CD14-positive monocyte (primary cell): ENCODE data around the gene S100A1. TPM values are rescaled to one million over a fixed set of nuclear protein-coding genes. Genes with fewer than 3 reads are reported as not detected.

Source experiments
- DNase-seq, 3 donors: peaks; one replicate each; pipeline ENCODE4 v3.0.0-alpha.2; 2011 to 2022
- H2AFZ ChIP-seq: 2 replicates; pipeline ENCODE4 v1.6.0; 2012; ENCODE audit warnings: mild to moderate bottlenecking, low read depth, low read length, inconsistent platforms; ENCODE audit not compliant: insufficient read depth, poor library complexity, severe bottlenecking
- H3K27ac ChIP-seq, 2 donors: 1 replicate in 1 of 2; 2 replicates in 1 of 2; pipeline ENCODE4 v1.5.1; 2012 to 2013; ENCODE audit warnings: low read length in 2 of 2, control low read depth in 1 of 2, inconsistent platforms in 1 of 2, low read depth in 1 of 2, mild to moderate bottlenecking in 1 of 2
- H3K27me3 ChIP-seq, 2 donors: one replicate each; pipeline versions ENCODE4 v1.6.0 to v1.6.1; 2011 to 2013; ENCODE audit warnings: low read length in 2 of 2; ENCODE audit not compliant: control insufficient read depth in 2 of 2, insufficient read depth in 2 of 2
- H3K36me3 ChIP-seq, 2 donors: replicated peaks in 1 of 2; 1 replicate in 1 of 2; 2 replicates in 1 of 2; pipeline versions ENCODE4 v1.5.1 to v1.6.1; 2012 to 2013; ENCODE audit warnings: low read length in 2 of 2, control low read depth in 1 of 2, inconsistent platforms in 1 of 2, mild to moderate bottlenecking in 1 of 2; ENCODE audit not compliant: insufficient read depth in 2 of 2, control insufficient read depth in 1 of 2
- H3K4me1 ChIP-seq, 2 donors: 1 replicate in 1 of 2; 2 replicates in 1 of 2; pipeline versions ENCODE4 v1.5.1 to v1.6.1; 2012 to 2013; ENCODE audit warnings: low read length in 2 of 2, control low read depth in 1 of 2, inconsistent platforms in 1 of 2, mild to moderate bottlenecking in 1 of 2, moderate library complexity in 1 of 2; ENCODE audit not compliant: insufficient read depth in 2 of 2, control insufficient read depth in 1 of 2
- H3K4me2 ChIP-seq: replicated peaks from 2 replicates; pipeline ENCODE3; 2012; ENCODE audit warnings: low read length, moderate library complexity, mild to moderate bottlenecking; ENCODE audit not compliant: poor library complexity, severe bottlenecking; ENCODE audit errors: extremely low read depth
- H3K4me3 ChIP-seq, 3 experiments: fragments of 200-600 bp in 1 of 3; sonication (generic) in 1 of 3; replicated peaks in 1 of 3; 1 replicate in 2 of 3; 2 replicates in 1 of 3; pipeline ENCODE4 v1.5.1; 2011 to 2013; ENCODE audit warnings: low read length in 3 of 3, mild to moderate bottlenecking in 3 of 3, control low read depth in 2 of 3, low read depth in 2 of 3, inconsistent platforms in 1 of 3, moderate library complexity in 1 of 3
- H3K79me2 ChIP-seq: 2 replicates; pipeline ENCODE4 v1.6.0; 2012; ENCODE audit warnings: mild to moderate bottlenecking, control low read depth, inconsistent platforms, low read length, moderate library complexity; ENCODE audit not compliant: insufficient read depth
- H3K9ac ChIP-seq: 2 replicates; pipeline ENCODE4 v1.6.0; 2017; ENCODE audit warnings: low read length, mild to moderate bottlenecking; ENCODE audit not compliant: insufficient read depth, poor library complexity, severe bottlenecking
- H3K9me3 ChIP-seq, 2 donors: replicated peaks in 1 of 2; 1 replicate in 1 of 2; 2 replicates in 1 of 2; pipeline versions ENCODE4 v1.5.1 to v1.6.1; 2012 to 2013; ENCODE audit warnings: low read length in 2 of 2, control low read depth in 1 of 2; ENCODE audit not compliant: control insufficient read depth in 1 of 2, insufficient read depth in 1 of 2
- H4K20me1 ChIP-seq: 2 replicates; pipeline ENCODE4 v1.6.0; 2012; ENCODE audit warnings: mild to moderate bottlenecking, low read length, control low read depth, moderate library complexity; ENCODE audit not compliant: insufficient read depth
- H3K27ac Mint-ChIP-seq, 7 donors: one replicate each; pipeline ENCODE4 v1.8.0; 2020; ENCODE audit warnings: mild to moderate bottlenecking in 7 of 7, mixed read lengths in 7 of 7, moderate library complexity in 6 of 7, inconsistent platforms in 2 of 7
- H3K27me3 Mint-ChIP-seq, 3 donors: one replicate each; pipeline ENCODE4 v1.8.0; 2021 to 2022; ENCODE audit warnings: low read depth in 3 of 3, mild to moderate bottlenecking in 3 of 3, mixed read lengths in 3 of 3, moderate library complexity in 3 of 3, inconsistent platforms in 1 of 3
- H3K36me3 Mint-ChIP-seq, 2 donors: one replicate each; pipeline ENCODE4 v1.8.0; 2020; ENCODE audit warnings: mixed read lengths in 2 of 2, inconsistent platforms in 1 of 2, mild to moderate bottlenecking in 1 of 2
- H3K4me1 Mint-ChIP-seq: one replicate; pipeline ENCODE4 v1.8.0; 2020; ENCODE audit warnings: mild to moderate bottlenecking, mixed read lengths
- H3K4me3 Mint-ChIP-seq, 2 donors: one replicate each; pipeline ENCODE4 v1.8.0; 2020; ENCODE audit warnings: mild to moderate bottlenecking in 2 of 2, mixed read lengths in 2 of 2, moderate library complexity in 1 of 2
- H3K9me3 Mint-ChIP-seq, 7 donors: one replicate each; pipeline ENCODE4 v1.8.0; 2020 to 2022; ENCODE audit warnings: mixed read lengths in 7 of 7, mild to moderate bottlenecking in 6 of 7, moderate library complexity in 6 of 7, inconsistent platforms in 2 of 7
- CTCF ChIP-seq: fragments of 200-600 bp; IDR thresholded peaks from one replicate; pipeline ENCODE4 v1.8.0; 2022; ENCODE audit warnings: antibody characterized with exemption, mild to moderate bottlenecking
- WGBS: methylation state at CpG from one replicate; pipeline ENCODE4 v1.1.5; 2013; ENCODE audit warnings: missing lambda C conversion rate; ENCODE audit not compliant: insufficient coverage; 5-methylcytosine and 5-hydroxymethylcytosine counted together
- intact Hi-C, 2 donors: fragments of 100-400 bp; cut with micrococcal nuclease; formaldehyde crosslinking; loops; one replicate each; pipeline versions ENCODE4 v1.15.0 to v1.15.1; 2023
- polyA plus RNA-seq, 3 donors: library from polyadenylated mRNA; depleted of rRNA in 1 of 3; unstranded in 2 of 3; stranded (reverse) in 1 of 3; fragments of 300-500 nt in 2 of 3; fragments of >200 nt in 1 of 3; fragmentation: Illumina TruSeq in 2 of 3; gene quantifications; 1 replicate in 2 of 3; 2 replicates in 1 of 3; pipeline ENCODE4 v1.2.3, GENCODE V29; 2012 to 2021

S100A1 gene
- polyA plus RNA-seq, 3 donors = not detected

GRCh38 chr1:153609585-153609907 lies 18.7 kb upstream of the S100A1 start:
- H3K27me3 Mint-ChIP-seq = peaks cover 2 to 3% (median 2%) of the 10 kb centered on the region in 3 donors
- H3K9me3 Mint-ChIP-seq = peaks cover 0 to 6% (median 0%) of the 10 kb centered on the region in 7 donors
- Histone ChIP-seq H3K4me2 (no peak overlapping the region), H3K27ac (no peak overlapping the region), H3K9ac (no peak overlapping the region), H3K36me3 (no peaks in the 10 kb centered on the region), H4K20me1 (no peaks in the 10 kb centered on the region), H3K4me3 (no peak overlapping the region), H3K4me1 (peaks cover 19 to 27% of the 10 kb centered on the region in 2 donors), H3K27me3 (no peaks in the 10 kb centered on the region), H3K9me3 (no peaks in the 10 kb centered on the region), H2AFZ (no peak overlapping the region), H3K79me2 (no peaks in the 10 kb centered on the region)
- WGBS = 79% methylated on average over 3 of the region's 6 CpGs
- intact Hi-C loops = no loop called here
- no peak for TF ChIP-seq CTCF
- no peaks in the 10 kb centered on the region for H3K36me3 Mint-ChIP-seq
- no peak for DNase-seq
- peak overlapping the region in 3 of 7 donors; percentile 12 to 60 (median 52) for H3K27ac Mint-ChIP-seq
- no peak overlapping the region for H3K4me3 Mint-ChIP-seq
- H3K4me1 Mint-ChIP-seq = peaks cover 31% of the 10 kb centered on the region

DNA sequence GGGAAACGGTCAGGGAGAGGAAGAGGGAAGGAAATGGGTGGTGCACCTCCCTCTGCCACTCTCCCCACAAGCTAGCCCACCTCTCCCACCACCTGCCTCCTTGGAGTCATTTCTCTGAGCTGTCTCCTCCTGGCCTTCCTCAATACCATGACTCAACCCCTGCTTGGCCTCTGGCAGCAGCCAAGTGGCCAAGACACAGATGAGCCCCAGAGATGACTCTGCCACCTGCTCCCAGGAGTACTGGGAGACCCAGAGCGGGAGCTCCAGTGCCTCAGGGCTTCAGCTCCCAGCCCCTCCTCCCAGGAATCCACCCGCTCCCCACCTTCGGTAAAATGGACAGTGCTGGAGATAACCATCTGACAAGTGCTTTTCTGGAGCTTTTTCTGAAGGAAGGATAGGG lies 17.9 kb upstream of the S100A1 start:
- H3K27ac ChIP-seq = no peak overlapping the region
- Mint-ChIP-seq H3K4me1 (peaks cover 31% of the 10 kb centered on the region), H3K9me3 (peaks cover 0 to 4% (median 0%) of the 10 kb centered on the region in 7 donors), H3K36me3 (no peaks in the 10 kb centered on the region), H3K4me3 (peak overlapping the region in 1 of 2 donors; percentile 30), H3K27ac (peak overlapping the region in 4 of 7 donors; percentile 12 to 75 (median 42)), H3K27me3 (peaks cover 2 to 3% (median 2%) of the 10 kb centered on the region in 3 donors)
- TF ChIP-seq CTCF = no peak
- peaks cover 19 to 27% of the 10 kb centered on the region in 2 donors for H3K4me1 ChIP-seq
- H2AFZ ChIP-seq = no peak overlapping the region
- H3K79me2 ChIP-seq = no peaks in the 10 kb centered on the region
- no peaks in the 10 kb centered on the region for H4K20me1 ChIP-seq
- H3K9ac ChIP-seq = no peak overlapping the region
- intact Hi-C loops = no loop called here
- WGBS = no CpG with 5 or more reads among the region's 4 CpGs
- DNase-seq = peak in 2 of 3 donors; percentile 40 to 59
- no peaks in the 10 kb centered on the region for H3K9me3 ChIP-seq
- H3K36me3 ChIP-seq = no peaks in the 10 kb centered on the region
- no peaks in the 10 kb centered on the region for H3K27me3 ChIP-seq
- peak overlapping the region in 1 of 3 experiments; percentile 13 for H3K4me3 ChIP-seq
- H3K4me2 ChIP-seq = no peak overlapping the region
